ENCODE measurements around the gene FEN1. TPM values are rescaled to one million over a fixed set of nuclear protein-coding genes. Genes with fewer than 3 reads are reported as not detected.

Gene FEN1
- total RNA-seq, 1 donor from 2014 or later = 13.8 TPM

GRCh38 chr11:61774411-61774810 lies 18.3 kb upstream of the FEN1 start:
- Histone ChIP-seq H3K27ac (ENCODE audit: low read depth, low read length) (no peak overlapping the region), H3K9me3 (ENCODE audit: insufficient read depth, low read depth, low read length) (no peaks in the 10 kb centered on the region), H3K36me3 (ENCODE audit: insufficient read depth, low read length) (no peaks in the 10 kb centered on the region), H3K4me1 (ENCODE audit: insufficient read depth, low read length) (peaks cover 9% of the 10 kb centered on the region), H3K4me3 (ENCODE audit: insufficient read depth, low read depth, low read length) (no peak overlapping the region), H3K9ac (ENCODE audit: low read length) (no peak overlapping the region), H3K4me2 (ENCODE audit: low read length) (no peak overlapping the region), H2AFZ (ENCODE audit: low read depth, low read length) (no peak overlapping the region), H3K79me2 (ENCODE audit: insufficient read depth, low read length) (no peaks in the 10 kb centered on the region), H4K20me1 (ENCODE audit: insufficient read depth, low read length) (peaks cover 6% of the 10 kb centered on the region), H3K27me3 (ENCODE audit: insufficient read depth, low read length) (no peaks in the 10 kb centered on the region)
- Mint-ChIP-seq H3K27me3 (ENCODE audit: low read depth, unreplicated experiment) (no peaks in the 10 kb centered on the region), H3K4me1 (ENCODE audit: low read depth, unreplicated experiment) (no peaks in the 10 kb centered on the region), H3K9me3 (ENCODE audit: unreplicated experiment) (no peaks in the 10 kb centered on the region), H3K4me3 (ENCODE audit: unreplicated experiment) (no peak overlapping the region), H3K36me3 (ENCODE audit: low read depth, unreplicated experiment) (peaks cover 6% of the 10 kb centered on the region), H3K27ac (ENCODE audit: unreplicated experiment) (no peak overlapping the region)
- TF ChIP-seq EZH2 (IDR thresholded peaks at IDR 0.05; ENCODE audit: insufficient read depth, low read length) = no peak
- no peak for TF ChIP-seq CTCF (IDR thresholded peaks at IDR 0.05; ENCODE audit: insufficient read depth, low read depth, low read length)
- FAIRE-seq = no peak
- no peak for DNase-seq (ENCODE audit: low read depth)

DNA sequence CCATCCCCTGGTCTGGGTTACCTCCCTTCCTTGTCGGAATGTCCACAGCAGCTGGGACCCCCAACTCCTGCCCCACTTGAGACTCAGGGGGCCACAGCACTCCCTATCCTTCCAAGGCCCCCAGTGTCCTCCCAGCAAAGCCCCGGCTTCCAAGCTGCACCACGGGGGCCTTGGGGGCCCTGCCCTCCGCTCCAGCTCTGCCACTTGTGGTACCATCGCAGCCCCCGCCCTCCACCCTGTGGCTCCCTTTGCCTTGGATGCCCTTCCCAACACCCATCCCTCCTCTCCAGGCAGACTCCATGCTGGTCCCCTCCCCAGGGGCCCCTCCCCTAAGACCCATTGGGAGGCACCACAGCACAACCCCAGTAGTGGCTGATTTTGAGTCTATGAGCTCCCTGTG lies 17.6 kb upstream of the FEN1 start:
- no peak for DNase-seq (ENCODE audit: low read depth)
- H3K4me1 Mint-ChIP-seq (ENCODE audit: low read depth, unreplicated experiment) = no peaks in the 10 kb centered on the region
- H3K79me2 ChIP-seq (ENCODE audit: insufficient read depth, low read length) = no peaks in the 10 kb centered on the region
- no peak overlapping the region for H3K4me3 Mint-ChIP-seq (ENCODE audit: unreplicated experiment)
- H3K27ac Mint-ChIP-seq (ENCODE audit: unreplicated experiment) = no peak overlapping the region
- H3K27me3 Mint-ChIP-seq (ENCODE audit: low read depth, unreplicated experiment) = no peaks in the 10 kb centered on the region
- H3K9ac ChIP-seq (ENCODE audit: low read length) = no peak overlapping the region
- H3K27ac ChIP-seq (ENCODE audit: low read depth, low read length) = no peak overlapping the region
- no peaks in the 10 kb centered on the region for H3K36me3 ChIP-seq (ENCODE audit: insufficient read depth, low read length)
- peaks cover 6% of the 10 kb centered on the region for H3K36me3 Mint-ChIP-seq (ENCODE audit: low read depth, unreplicated experiment)
- H2AFZ ChIP-seq (ENCODE audit: low read depth, low read length) = no peak overlapping the region
- no peak overlapping the region for H3K4me2 ChIP-seq (ENCODE audit: low read length)
- peaks cover 3% of the 10 kb centered on the region for H3K4me1 ChIP-seq (ENCODE audit: insufficient read depth, low read length)
- FAIRE-seq = no peak
- H4K20me1 ChIP-seq (ENCODE audit: insufficient read depth, low read length) = peaks cover 6% of the 10 kb centered on the region
- H3K9me3 Mint-ChIP-seq (ENCODE audit: unreplicated experiment) = no peaks in the 10 kb centered on the region
- H3K9me3 ChIP-seq (ENCODE audit: insufficient read depth, low read depth, low read length) = no peaks in the 10 kb centered on the region
- TF ChIP-seq EZH2 (IDR thresholded peaks at IDR 0.05; ENCODE audit: insufficient read depth, low read length) = no peak
- no peak for TF ChIP-seq CTCF (IDR thresholded peaks at IDR 0.05; ENCODE audit: insufficient read depth, low read depth, low read length)
- H3K4me3 ChIP-seq (ENCODE audit: insufficient read depth, low read depth, low read length) = no peak overlapping the region
- no peaks in the 10 kb centered on the region for H3K27me3 ChIP-seq (ENCODE audit: insufficient read depth, low read length)

GRCh38 chr11:61775606-61776554 lies 16.8 kb upstream of the FEN1 start:
- Mint-ChIP-seq H3K4me1 (ENCODE audit: low read depth, unreplicated experiment) (no peaks in the 10 kb centered on the region), H3K27ac (ENCODE audit: unreplicated experiment) (no peak overlapping the region), H3K9me3 (ENCODE audit: unreplicated experiment) (no peaks in the 10 kb centered on the region), H3K27me3 (ENCODE audit: low read depth, unreplicated experiment) (no peaks in the 10 kb centered on the region), H3K4me3 (ENCODE audit: unreplicated experiment) (no peak overlapping the region), H3K36me3 (ENCODE audit: low read depth, unreplicated experiment) (peaks cover 6% of the 10 kb centered on the region)
- Histone ChIP-seq H3K36me3 (ENCODE audit: insufficient read depth, low read length) (no peaks in the 10 kb centered on the region), H3K27ac (ENCODE audit: low read depth, low read length) (no peak overlapping the region), H3K9ac (ENCODE audit: low read length) (no peak overlapping the region), H3K27me3 (ENCODE audit: insufficient read depth, low read length) (no peaks in the 10 kb centered on the region), H3K4me2 (ENCODE audit: low read length) (no peak overlapping the region), H3K9me3 (ENCODE audit: insufficient read depth, low read depth, low read length) (no peaks in the 10 kb centered on the region), H2AFZ (ENCODE audit: low read depth, low read length) (no peak overlapping the region), H3K4me3 (ENCODE audit: insufficient read depth, low read depth, low read length) (no peak overlapping the region), H4K20me1 (ENCODE audit: insufficient read depth, low read length) (peaks cover 6% of the 10 kb centered on the region), H3K4me1 (ENCODE audit: insufficient read depth, low read length) (peaks cover 3% of the 10 kb centered on the region), H3K79me2 (ENCODE audit: insufficient read depth, low read length) (no peaks in the 10 kb centered on the region)
- no peak for DNase-seq (ENCODE audit: low read depth)
- TF ChIP-seq CTCF (IDR thresholded peaks at IDR 0.05; ENCODE audit: insufficient read depth, low read depth, low read length) = no peak
- TF ChIP-seq EZH2 (IDR thresholded peaks at IDR 0.05; ENCODE audit: insufficient read depth, low read length) = no peak
- no peak for FAIRE-seq
